Prostate gland (tissue), 2 donors: ENCODE data around the gene MSANTD3.

Experiments
- CTCF ChIP-seq, 4 experiments: fragments of 200-600 bp in 2 of 4; fragments of 450-650 bp in 2 of 4; sonication (generic) in 2 of 4; IDR thresholded peaks; 1 replicate in 3 of 4; 2 replicates in 1 of 4; pipeline ENCODE4 v1.5.1; 2016 to 2019; ENCODE audit warnings: antibody characterized with exemption in 4 of 4, mild to moderate bottlenecking in 2 of 4, moderate library complexity in 2 of 4
- POLR2A ChIP-seq: fragments of 450-650 bp; IDR thresholded peaks from one replicate; pipeline ENCODE4 v1.6.1; 2016; ENCODE audit warnings: antibody characterized with exemption, mild to moderate bottlenecking
- POLR2AphosphoS5 ChIP-seq: sonication (generic); formaldehyde crosslinking; IDR thresholded peaks from one replicate; pipeline ENCODE4 v1.6.1; 2017; ENCODE audit warnings: antibody characterized with exemption

GRCh38 chr9:100440071-100440470, 13.1 kb downstream of the MSANTD3 start:
- no peak for TF ChIP-seq CTCF (IDR thresholded peaks at IDR 0.05)
- no peak for TF ChIP-seq POLR2A
- no peak for TF ChIP-seq POLR2AphosphoS5
